Measurements from ENCODE around the gene MAP2K5. TPM values are rescaled to one million over a fixed set of nuclear protein-coding genes. Genes with fewer than 3 reads are reported as not detected.

Gene MAP2K5
- total and polyA plus RNA-seq, 10 of the 15 experiments (the other 5 are each of a cell fraction or from before 2014, with no cell fraction given) = 1.3 to 19.4 (median 9.6) TPM

DNA sequence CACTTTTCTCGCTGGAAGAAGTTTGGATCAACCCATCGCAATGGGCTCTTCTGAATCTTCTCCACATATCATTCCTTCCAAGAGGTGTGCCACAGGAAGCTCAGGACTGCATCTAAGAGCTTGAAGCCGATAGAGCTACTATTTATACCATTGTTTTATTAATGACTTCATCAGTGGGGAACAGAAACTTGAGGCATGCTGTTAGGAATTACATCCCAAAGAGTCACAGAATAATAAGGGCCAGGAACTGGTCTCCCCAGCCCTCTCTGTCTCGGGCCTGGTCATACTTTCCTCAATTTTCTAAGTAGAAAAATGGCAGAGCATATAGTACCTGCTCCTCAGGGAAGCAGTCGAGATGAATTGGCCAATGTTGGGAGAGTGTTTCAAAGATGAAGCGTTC, 38.4 kb upstream of the MAP2K5 start:
- ChIA-PET SMC1A (ENCODE audit: uncharacterized antibody, unreplicated experiment) (interaction anchor here (0.5 to 3.4 kb wide), 10 partner anchors 9 to 333 kb away, joined by 3 to 16 read pairs (median 6); no protein-coding TSS in a partner anchor), POLR2A (interaction anchor here (1.1 kb wide), 1 partner anchor 20 kb away, joined by 3 read pairs; no protein-coding TSS in a partner anchor), CTCF (interaction anchor here (0.7 to 4.1 kb wide), 7 partner anchors 8 to 332 kb away, joined by 3 to 49 read pairs (median 4); partner anchors contain the start of gene C15orf61), RAD21 (ENCODE audit: unreplicated experiment) (interaction anchor here (0.5 to 3.6 kb wide), 4 partner anchors 21 to 328 kb away, joined by 3 to 22 read pairs (median 4); no protein-coding TSS in a partner anchor)
- H3K4me3 ChIP-seq = no peak overlapping the region
- H3K36me3 ChIP-seq (ENCODE audit: control insufficient read depth in 2 of 2, insufficient read depth in 2 of 2, low read length in 1 of 2) = no peaks in the 10 kb centered on the region
- H4K20me1 ChIP-seq (ENCODE audit: control insufficient read depth, insufficient read depth) = no peaks in the 10 kb centered on the region
- no peak overlapping the region for H3K27ac ChIP-seq (ENCODE audit: control insufficient read depth, insufficient read depth)
- H3K4me1 ChIP-seq (ENCODE audit: control insufficient read depth, insufficient read depth, low read length) = peaks cover 14% of the 10 kb centered on the region
- no peak for DNase-seq (ENCODE audit: low read depth, low spot score)
- 83% methylated on average over 6 of the region's 6 CpGs for WGBS (ENCODE audit: insufficient coverage, insufficient replicate concordance, low lambda C conversion rate, missing lambda C conversion rate)
- intact Hi-C loops (cut with micrococcal nuclease; ENCODE audit: unreplicated experiment) (no loop called here), in situ Hi-C loops (cut with MboI) (no loop called here)
- no peak for FAIRE-seq
- no peaks in the 10 kb centered on the region for H3K9me3 ChIP-seq (replicated peaks; ENCODE audit: control insufficient read depth, insufficient read depth, low read length)
- no peak for ATAC-seq
- H3K79me2 ChIP-seq (ENCODE audit: control insufficient read depth, insufficient read depth, low read length) = no peaks in the 10 kb centered on the region
- BruUV-seq (replicated peaks) = no TSS peak
- H2AFZ ChIP-seq (ENCODE audit: control insufficient read depth, low read depth, low read length) = no peak overlapping the region
- H3K27me3 ChIP-seq (replicated peaks in 1 of 2; ENCODE audit: control insufficient read depth in 2 of 2, insufficient read depth in 2 of 2, low read length in 1 of 2) = no peaks in the 10 kb centered on the region
- no peak overlapping the region for H3K9ac ChIP-seq (ENCODE audit: control insufficient read depth, insufficient read depth, low read length)
- no peak overlapping the region for H3K4me2 ChIP-seq (ENCODE audit: control insufficient read depth, insufficient read depth)
- TF ChIP-seq, protein P1, sequence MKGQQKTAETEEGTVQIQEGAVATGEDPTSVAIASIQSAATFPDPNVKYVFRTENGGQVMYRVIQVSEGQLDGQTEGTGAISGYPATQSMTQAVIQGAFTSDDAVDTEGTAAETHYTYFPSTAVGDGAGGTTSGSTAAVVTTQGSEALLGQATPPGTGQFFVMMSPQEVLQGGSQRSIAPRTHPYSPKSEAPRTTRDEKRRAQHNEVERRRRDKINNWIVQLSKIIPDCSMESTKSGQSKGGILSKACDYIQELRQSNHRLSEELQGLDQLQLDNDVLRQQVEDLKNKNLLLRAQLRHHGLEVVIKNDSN (IDR thresholded peaks at IDR 0.05; ENCODE audit: borderline replicate concordance, extremely low read length, insufficient read depth, low read depth, low read length) = no peak
- TF ChIP-seq CREB1 (IDR thresholded peaks at IDR 0.05; ENCODE audit: low read depth) (no peak), BACH1 (IDR thresholded peaks at IDR 0.05; ENCODE audit: borderline replicate concordance) (no peak), PML (IDR thresholded peaks at IDR 0.05; ENCODE audit: low read length) (no peak)

DNA sequence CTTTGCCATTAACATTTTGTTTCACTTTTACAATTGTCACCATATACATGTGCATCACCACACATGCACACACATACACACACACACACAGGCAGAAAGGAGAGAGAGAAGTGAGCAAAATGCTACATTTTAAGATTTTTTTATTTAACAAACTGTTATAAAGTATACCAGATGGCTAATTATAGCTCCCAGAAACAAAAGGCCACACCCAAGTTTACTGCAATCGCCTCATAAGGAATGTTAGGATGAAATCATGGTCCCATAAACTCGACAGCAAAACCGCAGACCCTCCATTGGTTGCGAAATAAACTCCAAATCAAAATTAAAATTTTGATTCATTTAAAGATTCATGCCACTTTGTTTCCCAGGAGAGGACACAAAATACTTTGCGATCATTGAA, 37.7 kb upstream of the MAP2K5 start:
- no peaks in the 10 kb centered on the region for H3K27me3 ChIP-seq (replicated peaks in 1 of 2; ENCODE audit: control insufficient read depth in 2 of 2, insufficient read depth in 2 of 2, low read length in 1 of 2)

More for the DNA sequence above, 37.7 kb upstream of the MAP2K5 start:
- Histone ChIP-seq H3K4me2 (ENCODE audit: control insufficient read depth, insufficient read depth) (no peak overlapping the region), H4K20me1 (ENCODE audit: control insufficient read depth, insufficient read depth) (no peaks in the 10 kb centered on the region), H3K79me2 (ENCODE audit: control insufficient read depth, insufficient read depth, low read length) (no peaks in the 10 kb centered on the region), H3K9me3 (replicated peaks; ENCODE audit: control insufficient read depth, insufficient read depth, low read length) (no peaks in the 10 kb centered on the region), H3K36me3 (ENCODE audit: control insufficient read depth in 2 of 2, insufficient read depth in 2 of 2, low read length in 1 of 2) (no peaks in the 10 kb centered on the region), H2AFZ (ENCODE audit: control insufficient read depth, low read depth, low read length) (no peak overlapping the region), H3K4me1 (ENCODE audit: control insufficient read depth, insufficient read depth, low read length) (peaks cover 14% of the 10 kb centered on the region), H3K4me3 (no peak overlapping the region), H3K9ac (ENCODE audit: control insufficient read depth, insufficient read depth, low read length) (no peak overlapping the region), H3K27ac (ENCODE audit: control insufficient read depth, insufficient read depth) (no peak overlapping the region)
- in situ Hi-C loops (cut with MboI) (no loop called here), intact Hi-C loops (cut with micrococcal nuclease; ENCODE audit: unreplicated experiment) (no loop called here)
- 97% methylated on average over 5 of the region's 5 CpGs for WGBS (ENCODE audit: insufficient coverage, insufficient replicate concordance, low lambda C conversion rate, missing lambda C conversion rate)
- no peak for TF ChIP-seq IRF4 (IDR thresholded peaks at IDR 0.05; ENCODE audit: low read depth, low read length)
- TF ChIP-seq HDAC2 (IDR thresholded peaks at IDR 0.05) = no peak
- no peak for TF ChIP-seq MTA2 (IDR thresholded peaks at IDR 0.05; ENCODE audit: low read depth)
- TF ChIP-seq, protein P2, sequence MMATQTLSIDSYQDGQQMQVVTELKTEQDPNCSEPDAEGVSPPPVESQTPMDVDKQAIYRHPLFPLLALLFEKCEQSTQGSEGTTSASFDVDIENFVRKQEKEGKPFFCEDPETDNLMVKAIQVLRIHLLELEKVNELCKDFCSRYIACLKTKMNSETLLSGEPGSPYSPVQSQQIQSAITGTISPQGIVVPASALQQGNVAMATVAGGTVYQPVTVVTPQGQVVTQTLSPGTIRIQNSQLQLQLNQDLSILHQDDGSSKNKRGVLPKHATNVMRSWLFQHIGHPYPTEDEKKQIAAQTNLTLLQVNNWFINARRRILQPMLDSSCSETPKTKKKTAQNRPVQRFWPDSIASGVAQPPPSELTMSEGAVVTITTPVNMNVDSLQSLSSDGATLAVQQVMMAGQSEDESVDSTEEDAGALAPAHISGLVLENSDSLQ (IDR thresholded peaks at IDR 0.05) = no peak
- TF ChIP-seq, protein P3, sequence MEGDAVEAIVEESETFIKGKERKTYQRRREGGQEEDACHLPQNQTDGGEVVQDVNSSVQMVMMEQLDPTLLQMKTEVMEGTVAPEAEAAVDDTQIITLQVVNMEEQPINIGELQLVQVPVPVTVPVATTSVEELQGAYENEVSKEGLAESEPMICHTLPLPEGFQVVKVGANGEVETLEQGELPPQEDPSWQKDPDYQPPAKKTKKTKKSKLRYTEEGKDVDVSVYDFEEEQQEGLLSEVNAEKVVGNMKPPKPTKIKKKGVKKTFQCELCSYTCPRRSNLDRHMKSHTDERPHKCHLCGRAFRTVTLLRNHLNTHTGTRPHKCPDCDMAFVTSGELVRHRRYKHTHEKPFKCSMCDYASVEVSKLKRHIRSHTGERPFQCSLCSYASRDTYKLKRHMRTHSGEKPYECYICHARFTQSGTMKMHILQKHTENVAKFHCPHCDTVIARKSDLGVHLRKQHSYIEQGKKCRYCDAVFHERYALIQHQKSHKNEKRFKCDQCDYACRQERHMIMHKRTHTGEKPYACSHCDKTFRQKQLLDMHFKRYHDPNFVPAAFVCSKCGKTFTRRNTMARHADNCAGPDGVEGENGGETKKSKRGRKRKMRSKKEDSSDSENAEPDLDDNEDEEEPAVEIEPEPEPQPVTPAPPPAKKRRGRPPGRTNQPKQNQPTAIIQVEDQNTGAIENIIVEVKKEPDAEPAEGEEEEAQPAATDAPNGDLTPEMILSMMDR (IDR thresholded peaks at IDR 0.05 in 2 of 3, conservative IDR thresholded peaks at IDR 0.05 in 1 of 3; ENCODE audit: control insufficient read depth in 2 of 3, extremely low read depth in 1 of 3, insufficient read depth in 1 of 3, low read depth in 3 of 3, low read length in 3 of 3) = no peak
- FAIRE-seq (no peak), DNase-seq (ENCODE audit: low read depth, low spot score) (no peak), ATAC-seq (no peak)
- BruUV-seq (replicated peaks) = no TSS peak
- POLR2A ChIA-PET = no interaction called here
- CTCF ChIA-PET = interaction anchor here (1.0 kb wide), 2 partner anchors 16 to 327 kb away, joined by 3 to 4 read pairs; partner anchors contain the start of gene C15orf61
- RAD21 ChIA-PET (ENCODE audit: unreplicated experiment) = interaction anchor here (0.5 kb wide), 1 partner anchor 47 kb away, joined by 3 read pairs; no protein-coding TSS in a partner anchor
- SMC1A ChIA-PET (ENCODE audit: uncharacterized antibody, unreplicated experiment) = interaction anchor here (2.0 kb wide), 1 partner anchor 327 kb away, joined by 8 read pairs; no protein-coding TSS in a partner anchor

All from GM12878 (cell line).